CD4-positive, alpha-beta T cell (primary cell): ENCODE results near the gene C3orf49. TPM values are rescaled to one million over a fixed set of nuclear protein-coding genes. Genes with fewer than 3 reads are reported as not detected.

Experiments
- ATAC-seq: fragments of 200-7000 bp; cut with Tn5 transposase; one replicate; pipeline ENCODE4 v1.10.0; 2022; ENCODE audit warnings: mild to moderate bottlenecking; ENCODE audit not compliant: poor library complexity
- CTCF ChIA-PET: fragments of 350-600 bp; sonication (Branson Sonifier 250); formaldehyde crosslinking; loops from one replicate; lab custom pipeline; 2021; ENCODE audit warnings: antibody characterized with exemption, inconsistent platforms; lab: Charles Lee
- POLR2A ChIA-PET: fragments of 350-600 bp; sonication (Branson Sonifier 250); formaldehyde crosslinking; loops from one replicate; lab custom pipeline; 2021; ENCODE audit warnings: antibody characterized with exemption, inconsistent platforms; lab: Charles Lee
- DNase-seq, 14 experiments: peaks; one replicate each; pipeline ENCODE4 v3.0.0-alpha.2; 2013 to 2020; ENCODE audit warnings: mixed read lengths in 2 of 14
- H3K27ac ChIP-seq, 2 donors: one replicate each; pipeline versions ENCODE4 v1.5.1 to v1.7.0; 2013; ENCODE audit warnings: low read length in 2 of 2, low read depth in 1 of 2, mild to moderate bottlenecking in 1 of 2
- H3K27me3 ChIP-seq, 2 experiments: 1 replicate in 1 of 2; 2 replicates in 1 of 2; pipeline versions ENCODE4 v1.6.1 to v1.7.0; 2013; ENCODE audit warnings: low read length in 2 of 2, control low read depth in 1 of 2, mild to moderate bottlenecking in 1 of 2, moderate library complexity in 1 of 2; ENCODE audit not compliant: insufficient read depth in 2 of 2, control insufficient read depth in 1 of 2
- H3K36me3 ChIP-seq: one replicate; pipeline ENCODE4 v1.6.1; 2013; ENCODE audit warnings: low read length, control low read depth; ENCODE audit not compliant: insufficient read depth
- H3K4me1 ChIP-seq: one replicate; pipeline ENCODE4 v1.6.1; 2013; ENCODE audit warnings: low read length, control low read depth; ENCODE audit not compliant: insufficient read depth
- H3K4me3 ChIP-seq: one replicate; pipeline ENCODE4 v1.5.1; 2013; ENCODE audit warnings: mild to moderate bottlenecking, low read length, moderate library complexity
- H3K9me3 ChIP-seq, 2 experiments: 1 replicate in 1 of 2; 2 replicates in 1 of 2; pipeline versions ENCODE4 v1.6.1 to v1.7.0; 2013; ENCODE audit warnings: low read length in 2 of 2, mild to moderate bottlenecking in 2 of 2, control low read depth in 1 of 2, moderate library complexity in 1 of 2; ENCODE audit not compliant: control insufficient read depth in 1 of 2, insufficient read depth in 1 of 2
- H3K27ac Mint-ChIP-seq: one replicate; pipeline ENCODE4 v1.8.0; 2020; ENCODE audit warnings: mixed read lengths
- H3K27me3 Mint-ChIP-seq: one replicate; pipeline ENCODE4 v1.8.0; 2021; ENCODE audit warnings: mixed read lengths
- H3K36me3 Mint-ChIP-seq: one replicate; pipeline ENCODE4 v1.8.0; 2021; ENCODE audit warnings: low read depth, mixed read lengths
- H3K4me1 Mint-ChIP-seq: one replicate; pipeline ENCODE4 v1.8.0; 2021; ENCODE audit warnings: low read depth, mixed read lengths
- H3K4me3 Mint-ChIP-seq: one replicate; pipeline ENCODE4 v1.8.0; 2020; ENCODE audit warnings: mild to moderate bottlenecking, mixed read lengths
- H3K9me3 Mint-ChIP-seq: one replicate; pipeline ENCODE4 v1.8.0; 2020; ENCODE audit warnings: mixed read lengths
- CTCF ChIP-seq: fragments of 200-600 bp; IDR thresholded peaks from one replicate; pipeline ENCODE4 v1.8.0; 2022; ENCODE audit warnings: antibody characterized with exemption, mild to moderate bottlenecking
- intact Hi-C, 2 experiments: fragments of 100-400 bp; cut with DNase I in 1 of 2; cut with micrococcal nuclease in 1 of 2; formaldehyde crosslinking; loops; one replicate each; pipeline versions ENCODE4 v1.15.1 to v1.9.0; 2023 to 2025; cut with DNase I, micrococcal nuclease
- total RNA-seq, 174 experiments: library from RNA in 2 of 174; stranded (reverse) in 2 of 174; gene quantifications; one replicate each; pipeline ENCODE4 v1.2.3 and lab custom pipeline; 2021 to 2026

The C3orf49 gene
- total RNA-seq, 2 experiments from 2014 or later, result not detected

GRCh38 chr3:63847718-63848450 is 28.8 kb downstream of the C3orf49 start:
- no peaks in the 10 kb centered on the region for H3K9me3 Mint-ChIP-seq
- DNase-seq (no peak), ATAC-seq (no peak)
- peaks cover under 1% of the 10 kb centered on the region in 2 experiments for H3K9me3 ChIP-seq
- H3K27ac ChIP-seq, result no peak overlapping the region
- no peak overlapping the region for H3K4me3 ChIP-seq
- H3K27me3 Mint-ChIP-seq, result no peaks in the 10 kb centered on the region
- no peaks in the 10 kb centered on the region for H3K4me1 ChIP-seq
- intact Hi-C loops, result no loop called here
- POLR2A ChIA-PET, result no interaction called here
- no peaks in the 10 kb centered on the region for H3K27me3 ChIP-seq
- H3K4me3 Mint-ChIP-seq, result no peak overlapping the region
- H3K36me3 ChIP-seq, result no peaks in the 10 kb centered on the region
- H3K27ac Mint-ChIP-seq, result no peak overlapping the region
- peaks cover 25% of the 10 kb centered on the region for H3K36me3 Mint-ChIP-seq
- CTCF ChIA-PET, result interaction anchor here (1.0 kb wide), 1 partner anchor 175 kb away, joined by 3 read pairs; the partner anchor contains the start of gene PSMD6
- H3K4me1 Mint-ChIP-seq, result no peaks in the 10 kb centered on the region
- TF ChIP-seq CTCF, result no peak

- ATAC-seq, result no peak
- intact Hi-C loops, result no loop called here
- Mint-ChIP-seq H3K4me3 (no peak overlapping the region), H3K4me1 (no peaks in the 10 kb centered on the region), H3K27ac (no peak overlapping the region), H3K36me3 (peaks cover 33% of the 10 kb centered on the region), H3K9me3 (no peaks in the 10 kb centered on the region), H3K27me3 (no peaks in the 10 kb centered on the region)
- Histone ChIP-seq H3K9me3 (no peaks in the 10 kb centered on the region), H3K4me1 (no peaks in the 10 kb centered on the region), H3K4me3 (no peak overlapping the region), H3K36me3 (no peaks in the 10 kb centered on the region), H3K27me3 (no peaks in the 10 kb centered on the region), H3K27ac (no peak overlapping the region)
- CTCF ChIA-PET, result interaction anchor here (1.0 kb wide), 1 partner anchor 174 kb away, joined by 3 read pairs; the partner anchor contains the start of gene PSMD6
- DNase-seq, result no peak
- TF ChIP-seq CTCF, result no peak
- POLR2A ChIA-PET, result no interaction called here
Observed at GRCh38 chr3:63849175-63849574, 30.1 kb downstream of the C3orf49 start.

- no peak overlapping the region for H3K27ac Mint-ChIP-seq
- ATAC-seq, result no peak
Observed at GRCh38 chr3:63851287-63851686, 32.2 kb downstream of the C3orf49 start.

More at GRCh38 chr3:63851287-63851686, 32.2 kb downstream of the C3orf49 start:
- Mint-ChIP-seq H3K9me3 (no peaks in the 10 kb centered on the region), H3K36me3 (peaks cover 36% of the 10 kb centered on the region), H3K4me1 (peaks cover 13% of the 10 kb centered on the region), H3K27me3 (no peaks in the 10 kb centered on the region), H3K4me3 (no peak overlapping the region)
- Histone ChIP-seq H3K36me3 (no peaks in the 10 kb centered on the region), H3K9me3 (no peaks in the 10 kb centered on the region), H3K4me3 (no peak overlapping the region), H3K4me1 (no peaks in the 10 kb centered on the region), H3K27ac (no peak overlapping the region), H3K27me3 (no peaks in the 10 kb centered on the region)
- ChIA-PET CTCF (no interaction called here), POLR2A (no interaction called here)
- intact Hi-C loops, result no loop called here
- no peak for TF ChIP-seq CTCF
- DNase-seq, result no peak
